Measurements from ENCODE around the gene JAML. TPM values are rescaled to one million over a fixed set of nuclear protein-coding genes. Genes with fewer than 3 reads are reported as not detected.

JAML gene
- total and polyA plus RNA-seq, 2 of the 8 experiments (the other 6 are each of a cell fraction or from before 2014, with no cell fraction given): 0.12 to 0.58 TPM

- no peak for DNase-seq (ENCODE audit: low read depth in 1 of 2, low spot score in 2 of 2)
- Histone ChIP-seq H3K4me3 (ENCODE audit: extremely low read depth in 1 of 4, insufficient read depth in 2 of 4, low read depth in 3 of 4, low read length in 4 of 4) (peak overlapping the region; percentile 68 to 96 (median 77)), H3K4me2 (ENCODE audit: insufficient read depth in 1 of 2, low read depth in 2 of 2, low read length in 2 of 2) (peak overlapping the region; percentile 91 to 98)
Measured at GRCh38 chr11:118152020-118152551, 72.7 kb downstream of the JAML start.

More at GRCh38 chr11:118152020-118152551, 72.7 kb downstream of the JAML start:
- H4K20me1 ChIP-seq (replicated peaks in 1 of 2; ENCODE audit: control insufficient read depth in 1 of 2, insufficient read depth in 2 of 2, low read length in 2 of 2): no peaks in the 10 kb centered on the region
- H2BK15ac ChIP-seq (ENCODE audit: low read length): no peak overlapping the region
- H3K27me3 ChIP-seq (replicated peaks in 1 of 4; ENCODE audit: control insufficient read depth in 3 of 4, extremely low read depth in 1 of 4, insufficient read depth in 3 of 4, low read length in 3 of 4): peaks cover 29 to 69% (median 66%) of the 10 kb centered on the region in 4 experiments
- no peak overlapping the region for H2AK5ac ChIP-seq (ENCODE audit: low read depth, low read length)
- ChIA-PET POLR2A (ENCODE audit: partially characterized antibody) (interaction anchor here (1.0 to 1.7 kb wide), 3 partner anchors 18 to 28 kb away, joined by 3 to 12 read pairs (median 4); no protein-coding TSS in a partner anchor), CTCF (ENCODE audit: partially characterized antibody) (interaction anchor here (1.9 to 12.7 kb wide), 2 partner anchors 9 to 19 kb away, joined by 10 to 245 read pairs; no protein-coding TSS in a partner anchor)
- H3K9ac ChIP-seq (replicated peaks in 1 of 4; ENCODE audit: extremely low read depth in 1 of 4, low read depth in 3 of 4, low read length in 3 of 4): no peak overlapping the region; a peak in 1 of 7 replicates
- peak overlapping the region; percentile 45; the same call in 1 of the 2 replicates for H2BK5ac ChIP-seq (ENCODE audit: low read depth, low read length)
- no peak for TF ChIP-seq CBX5 (IDR thresholded peaks at IDR 0.05; ENCODE audit: low read depth, low read length)
- TF ChIP-seq JUN (IDR thresholded peaks at IDR 0.05; ENCODE audit: low read depth, low read length): no peak
- peak; percentile 48 for TF ChIP-seq SAP30 (IDR thresholded peaks at IDR 0.05; ENCODE audit: insufficient read depth, insufficient replicate concordance, low read length)
- peak; percentile 45; the same call in 1 of the 2 replicates for TF ChIP-seq E2F6 (IDR thresholded peaks at IDR 0.05)
- peak; percentile 64 for TF ChIP-seq MAX (IDR thresholded peaks at IDR 0.05)
- TF ChIP-seq TAF7 (optimal IDR thresholded peaks at IDR 0.05; ENCODE audit: borderline replicate concordance, low read depth, low read length): no peak
- no peak for TF ChIP-seq BRCA1 (IDR thresholded peaks at IDR 0.05; ENCODE audit: low read depth, low read length)
- no peak for TF ChIP-seq EZH2 (IDR thresholded peaks at IDR 0.05; ENCODE audit: low read depth, low read length, severe bottlenecking)
- 0 out of 4 replicates have a peak, but pooled peaks of 1 of the 2 experiments have one; percentile 47 for TF ChIP-seq SIN3A (conservative IDR thresholded peaks at IDR 0.05 in 1 of 2, IDR thresholded peaks at IDR 0.05 in 1 of 2; ENCODE audit: low read depth in 1 of 2, low read length in 2 of 2)
- TF ChIP-seq KDM4A (IDR thresholded peaks at IDR 0.05; ENCODE audit: low read depth, low read length, severe bottlenecking): no peak
- H2AFZ ChIP-seq (ENCODE audit: low read length): peak overlapping the region; percentile 37; the same call in 1 of the 2 replicates
- peak overlapping the region; percentile 94; the same call in 1 of the 2 replicates for H2BK12ac ChIP-seq (ENCODE audit: low read depth, low read length)
- H3K23ac ChIP-seq (ENCODE audit: insufficient read length): no peak overlapping the region
- no peak overlapping the region for H3K14ac ChIP-seq (ENCODE audit: insufficient read length)
- no peak overlapping the region for H4K8ac ChIP-seq (ENCODE audit: extremely low read depth, insufficient read depth, low read length)
- no peaks in the 10 kb centered on the region for H3K36me3 ChIP-seq (ENCODE audit: control insufficient read depth in 2 of 4, insufficient read depth in 4 of 4, low read length in 3 of 4)
- peaks cover 4 to 61% (median 42%) of the 10 kb centered on the region in 4 experiments for H3K4me1 ChIP-seq (replicated peaks in 1 of 4; ENCODE audit: control insufficient read depth in 3 of 4, insufficient read depth in 4 of 4, low read length in 3 of 4)
- no peak overlapping the region for H4K5ac ChIP-seq (ENCODE audit: insufficient read length, low read depth, low read length)
- H3K56ac ChIP-seq (replicated peaks; ENCODE audit: insufficient read length, low read depth, low read length): no peak overlapping the region
- no peak overlapping the region for H3K27ac ChIP-seq (ENCODE audit: low read depth, low read length)
- H3K79me2 ChIP-seq (ENCODE audit: control insufficient read depth in 1 of 2, insufficient read depth in 2 of 2, low read length in 2 of 2): no peaks in the 10 kb centered on the region
- no peak for FAIRE-seq
- H3K4ac ChIP-seq (replicated peaks; ENCODE audit: insufficient read length, low read depth, low read length): no peak overlapping the region
- H3K79me1 ChIP-seq (ENCODE audit: low read depth, low read length): no peaks in the 10 kb centered on the region
- WGBS, 2 experiments (ENCODE audit: extremely low coverage in 1 of 2, insufficient coverage in 1 of 2, insufficient read length in 1 of 2, insufficient replicate concordance in 2 of 2, low coverage in 1 of 2, low lambda C conversion rate in 2 of 2, missing lambda C conversion rate in 1 of 2): 2% methylated on average over 16 of the region's 16 CpGs; no CpG with 5 or more reads in 1 of the 2 experiments
- H3K23me2 ChIP-seq (ENCODE audit: low read depth, low read length): peaks cover 27% of the 10 kb centered on the region
- H2BK120ac ChIP-seq (replicated peaks; ENCODE audit: low read depth, low read length): no peak overlapping the region
- no peak overlapping the region for H4K91ac ChIP-seq (replicated peaks; ENCODE audit: insufficient read length, low read length)
- H3K18ac ChIP-seq (ENCODE audit: extremely low read depth, low read length): peak overlapping the region; percentile 40; the same call in 1 of the 2 replicates
- H2BK20ac ChIP-seq (ENCODE audit: low read length): no peak overlapping the region
- H3K9me3 ChIP-seq (ENCODE audit: insufficient read depth in 2 of 2, low read depth in 1 of 2, low read length in 1 of 2): no peaks in the 10 kb centered on the region

Measured in H1 (cell line).